ENCODE measurements around the gene TUT7.

- no peak for TF ChIP-seq REST (IDR thresholded peaks at IDR 0.05; ENCODE audit: insufficient read depth in 1 of 2, low read depth in 2 of 2, low read length in 2 of 2)
- no peak for TF ChIP-seq POLR2AphosphoS5 (IDR thresholded peaks at IDR 0.05; ENCODE audit: low read depth, low read length)
- no peak for TF ChIP-seq TAF1 (IDR thresholded peaks at IDR 0.05; ENCODE audit: borderline replicate concordance, insufficient read depth, low read length)
- TF ChIP-seq SIN3A (IDR thresholded peaks at IDR 0.05; ENCODE audit: borderline replicate concordance, insufficient read depth, low read length), result no peak
- no peak for TF ChIP-seq FOXP2 (optimal IDR thresholded peaks at IDR 0.05; ENCODE audit: borderline replicate concordance, extremely low read depth, extremely low read length, insufficient read depth)
Measured at GRCh38 chr9:86272221-86272620, 82.0 kb downstream of the TUT7 start.

Data from PFSK-1 (cell line).